ENCODE data around the gene ETFA.
A peak's percentile ranks its signal among the peaks of the same experiment; 100 is the strongest.
"Not testable (repeated sequence)": the region's sequence is repeated elsewhere in the genome, so short reads cannot be mapped to it uniquely, and the experiment has no call there.

The ETFA gene

DNA sequence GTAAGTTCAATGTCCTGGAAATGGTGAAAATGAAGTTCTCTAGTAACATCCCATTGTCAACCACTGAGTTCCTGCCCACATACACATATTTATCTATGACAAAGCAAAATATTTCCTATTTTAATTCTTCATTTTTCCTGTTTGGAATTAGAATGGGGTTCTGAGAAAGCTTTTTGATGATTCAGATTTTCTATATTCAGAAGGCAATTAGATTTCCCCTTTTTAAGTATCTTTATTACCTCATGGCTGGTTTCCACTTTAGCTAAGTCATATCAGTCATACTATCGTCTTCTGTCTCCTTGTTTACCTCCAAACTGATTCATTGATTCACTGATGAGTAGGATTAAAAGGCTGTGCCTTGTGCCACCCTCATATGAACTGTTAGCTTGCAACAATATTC is 17.9 kb downstream of the ETFA start:
- no peak for DNase-seq (ENCODE audit: low spot score in 2 of 2)
- no peak for ATAC-seq (ENCODE audit: low read depth)
- peaks cover 13% of the 10 kb centered on the region for H3K4me1 Mint-ChIP-seq
- H3K36me3 Mint-ChIP-seq = peaks cover 19% of the 10 kb centered on the region
- no peaks in the 10 kb centered on the region for H3K9me3 Mint-ChIP-seq
- no peak overlapping the region for H3K4me3 Mint-ChIP-seq
- no peaks in the 10 kb centered on the region for H3K27me3 Mint-ChIP-seq
- H3K27ac Mint-ChIP-seq = peak overlapping the region; percentile 72

DNA sequence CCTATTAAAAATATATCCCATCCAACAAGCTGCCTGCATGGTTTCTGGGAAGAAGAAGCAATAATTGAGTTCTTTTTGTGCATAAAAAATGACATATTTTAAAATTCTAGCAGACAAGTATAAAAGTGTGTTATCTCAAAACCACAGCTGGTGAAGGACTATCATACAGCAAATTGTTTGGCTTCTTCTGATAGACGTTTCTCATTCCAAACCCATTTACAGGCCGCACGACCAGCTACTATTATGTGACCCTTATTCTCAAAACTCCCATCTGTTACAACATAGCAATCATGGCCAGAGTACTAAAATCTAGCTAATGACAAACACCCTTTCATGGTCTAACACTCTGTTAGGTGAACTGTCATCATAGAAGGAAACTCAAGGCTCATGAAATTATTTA is 21.7 kb downstream of the ETFA start:
- Mint-ChIP-seq H3K4me1 (peaks cover 16% of the 10 kb centered on the region), H3K27ac (no peak overlapping the region), H3K4me3 (no peak overlapping the region), H3K9me3 (no peaks in the 10 kb centered on the region), H3K27me3 (no peaks in the 10 kb centered on the region), H3K36me3 (peaks cover 20% of the 10 kb centered on the region)
- no peak for ATAC-seq (ENCODE audit: low read depth)
- no peak for DNase-seq (ENCODE audit: low spot score in 2 of 2)

DNA sequence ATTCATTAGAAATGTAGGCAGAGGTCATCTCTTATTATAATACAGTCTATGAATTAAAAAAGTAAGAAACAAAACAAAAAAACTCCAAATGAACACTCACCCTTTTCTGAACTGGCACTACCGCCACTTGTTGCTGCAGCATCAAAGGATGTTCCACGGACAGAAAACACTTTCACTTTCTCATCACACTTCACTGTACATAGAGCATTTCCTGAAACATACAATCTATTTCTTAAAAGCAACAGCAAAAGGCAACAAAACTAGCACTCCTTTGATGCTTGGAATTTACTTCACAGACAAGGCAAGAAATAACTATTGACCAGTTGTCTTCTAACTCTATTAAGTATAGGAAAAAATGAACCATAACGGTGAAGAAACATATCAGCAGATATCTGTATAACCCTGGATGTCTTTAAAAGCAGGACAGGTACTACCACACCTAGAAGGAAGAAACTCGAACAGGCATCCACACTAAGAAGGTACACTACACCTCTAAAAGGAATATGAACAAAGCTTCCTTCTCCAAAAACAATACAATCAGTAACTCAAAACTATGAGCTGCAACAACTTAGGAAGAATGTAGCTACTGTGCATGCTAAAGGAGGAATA is 24.9 kb downstream of the ETFA start:
- DNase-seq (ENCODE audit: low spot score in 2 of 2) (no peak), ATAC-seq (ENCODE audit: low read depth) (peak; percentile 78)
- Mint-ChIP-seq H3K36me3 (peaks cover 23% of the 10 kb centered on the region), H3K27me3 (no peaks in the 10 kb centered on the region), H3K4me1 (peaks cover 12% of the 10 kb centered on the region), H3K4me3 (peak overlapping the region; percentile 77), H3K9me3 (no peaks in the 10 kb centered on the region), H3K27ac (peak overlapping the region; percentile 88)

DNA sequence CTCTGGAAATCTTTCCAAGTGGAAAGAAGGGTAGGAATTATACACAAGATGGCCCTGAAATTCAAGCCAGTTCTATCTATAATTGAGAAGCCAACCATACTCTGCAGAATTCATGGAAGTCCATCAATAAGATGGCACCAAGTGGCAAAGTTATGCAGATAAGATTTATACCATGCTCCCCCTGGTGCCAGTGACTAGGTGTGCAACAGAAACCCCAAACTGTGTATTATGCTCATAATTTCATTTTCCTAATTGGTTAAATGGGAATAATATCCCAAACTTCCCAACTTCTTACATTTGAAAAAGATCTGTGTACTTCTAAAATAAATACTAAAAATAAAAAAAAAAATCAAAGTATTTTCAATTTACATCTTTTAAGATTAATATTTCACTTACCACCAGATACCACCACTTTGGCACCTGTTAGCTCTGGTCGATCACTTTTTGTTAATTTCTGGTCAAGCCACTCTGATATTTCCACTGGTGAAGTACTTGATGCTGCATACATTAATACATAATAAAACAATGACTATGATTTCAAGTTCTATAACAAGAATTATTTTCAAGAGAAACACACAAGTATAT is 25.9 kb downstream of the ETFA start:
- H3K9me3 Mint-ChIP-seq = no peaks in the 10 kb centered on the region
- peaks cover 22% of the 10 kb centered on the region for H3K36me3 Mint-ChIP-seq
- H3K4me3 Mint-ChIP-seq = no peak overlapping the region
- DNase-seq (ENCODE audit: low spot score in 2 of 2) (no peak), ATAC-seq (ENCODE audit: low read depth) (no peak)
- H3K27ac Mint-ChIP-seq = no peak overlapping the region
- peaks cover 12% of the 10 kb centered on the region for H3K4me1 Mint-ChIP-seq
- no peaks in the 10 kb centered on the region for H3K27me3 Mint-ChIP-seq

DNA sequence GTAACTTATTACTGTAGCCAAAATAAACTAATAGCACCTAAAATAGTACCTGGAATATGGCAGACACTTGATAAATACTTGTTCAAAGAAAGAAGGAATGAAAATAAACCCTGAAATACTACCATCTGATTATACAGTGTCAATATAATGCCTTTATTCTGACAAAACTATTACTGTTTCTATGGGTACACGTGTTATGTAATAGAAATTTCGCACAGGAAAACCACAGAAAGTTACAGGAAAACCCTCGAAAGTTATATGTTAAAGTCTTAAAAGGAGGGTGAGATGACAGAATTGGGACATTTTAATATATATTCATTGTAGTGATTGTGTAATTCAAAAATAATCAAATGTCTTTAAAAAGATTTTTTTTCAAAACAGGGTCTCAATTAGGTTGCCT is 28.8 kb downstream of the ETFA start:
- no peak for ATAC-seq (ENCODE audit: low read depth)
- H3K27ac Mint-ChIP-seq = no peak overlapping the region
- H3K4me1 Mint-ChIP-seq = peaks cover 10% of the 10 kb centered on the region
- peaks cover 43% of the 10 kb centered on the region for H3K36me3 Mint-ChIP-seq
- H3K9me3 Mint-ChIP-seq = no peaks in the 10 kb centered on the region
- DNase-seq (ENCODE audit: low spot score in 2 of 2) = no peak
- no peaks in the 10 kb centered on the region for H3K27me3 Mint-ChIP-seq
- H3K4me3 Mint-ChIP-seq = no peak overlapping the region

DNA sequence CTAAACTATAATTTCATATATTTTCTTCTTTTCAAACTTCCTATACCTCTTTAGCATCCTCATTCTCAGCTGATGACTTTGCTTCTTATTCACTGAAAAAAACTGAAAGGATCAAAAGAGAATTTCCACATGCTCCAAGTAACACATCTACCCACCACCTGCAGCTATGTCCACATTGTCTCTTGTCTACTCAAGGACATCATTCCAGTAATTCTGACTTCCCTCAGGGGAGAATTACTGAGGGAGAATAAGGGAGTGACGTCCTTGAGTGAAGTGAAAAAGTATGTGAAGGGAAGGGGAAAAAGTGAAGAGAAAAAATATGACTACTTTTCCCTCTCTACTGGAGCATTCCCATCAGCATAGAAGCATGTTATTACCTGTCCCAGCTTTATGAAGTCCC is 32.6 kb downstream of the ETFA start:
- Mint-ChIP-seq H3K27me3 (no peaks in the 10 kb centered on the region), H3K27ac (no peak overlapping the region), H3K36me3 (peaks cover 52% of the 10 kb centered on the region), H3K9me3 (no peaks in the 10 kb centered on the region), H3K4me1 (no peaks in the 10 kb centered on the region), H3K4me3 (no peak overlapping the region)
- no peak for DNase-seq (ENCODE audit: low spot score in 2 of 2)
- ATAC-seq (ENCODE audit: low read depth) = no peak

DNA sequence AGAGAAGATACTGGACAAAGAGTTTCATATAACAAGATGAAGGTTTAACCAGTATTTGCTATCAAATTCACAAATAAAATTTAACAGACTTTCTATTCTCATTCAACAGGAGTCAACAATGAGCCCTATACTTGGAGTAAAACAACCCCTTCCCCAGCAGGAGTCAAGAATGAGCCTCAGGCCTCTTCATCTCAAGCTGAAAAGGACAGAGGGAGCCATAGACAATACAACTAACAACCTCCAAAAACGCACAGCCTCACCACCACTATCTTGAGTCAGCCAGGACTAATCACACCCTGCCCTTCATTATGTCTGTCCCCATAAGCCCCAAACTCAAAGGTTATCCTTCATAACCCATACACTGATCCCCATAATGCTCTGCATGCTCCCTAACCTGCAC is 36.4 kb downstream of the ETFA start:
- peaks cover 49% of the 10 kb centered on the region for H3K36me3 Mint-ChIP-seq
- DNase-seq (ENCODE audit: low spot score in 2 of 2) = no peak
- H3K27ac Mint-ChIP-seq = no peak overlapping the region

DNA sequence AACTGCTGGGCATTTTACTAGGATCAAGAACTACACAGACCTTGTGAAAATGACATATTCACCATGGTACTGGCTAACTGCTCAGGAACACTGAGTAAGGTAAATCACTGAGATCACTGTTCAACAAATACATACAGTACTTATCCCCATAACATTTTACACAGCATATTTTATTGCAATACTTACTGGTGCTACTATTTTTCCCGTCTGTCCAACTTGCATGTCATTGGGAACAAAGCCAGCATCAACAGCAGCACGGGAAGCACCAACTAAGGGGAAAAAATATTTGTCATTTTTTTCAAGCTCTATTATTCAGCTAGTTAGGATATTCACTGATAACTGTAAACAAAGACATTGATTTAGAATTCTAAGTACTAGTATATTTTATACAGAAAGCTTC is 37.0 kb downstream of the ETFA start:
- Mint-ChIP-seq H3K27me3 (no peaks in the 10 kb centered on the region), H3K4me1 (no peaks in the 10 kb centered on the region), H3K36me3 (peaks cover 51% of the 10 kb centered on the region), H3K27ac (no peak overlapping the region), H3K4me3 (no peak overlapping the region), H3K9me3 (peaks cover 9% of the 10 kb centered on the region)
- ATAC-seq (ENCODE audit: low read depth) = no peak
- no peak for DNase-seq (ENCODE audit: low spot score in 2 of 2)

More for the DNA sequence above, 36.4 kb downstream of the ETFA start:
- Mint-ChIP-seq H3K4me1 (no peaks in the 10 kb centered on the region), H3K4me3 (no peak overlapping the region), H3K9me3 (peaks cover 3% of the 10 kb centered on the region), H3K27me3 (no peaks in the 10 kb centered on the region)
- no peak for ATAC-seq (ENCODE audit: low read depth)

DNA sequence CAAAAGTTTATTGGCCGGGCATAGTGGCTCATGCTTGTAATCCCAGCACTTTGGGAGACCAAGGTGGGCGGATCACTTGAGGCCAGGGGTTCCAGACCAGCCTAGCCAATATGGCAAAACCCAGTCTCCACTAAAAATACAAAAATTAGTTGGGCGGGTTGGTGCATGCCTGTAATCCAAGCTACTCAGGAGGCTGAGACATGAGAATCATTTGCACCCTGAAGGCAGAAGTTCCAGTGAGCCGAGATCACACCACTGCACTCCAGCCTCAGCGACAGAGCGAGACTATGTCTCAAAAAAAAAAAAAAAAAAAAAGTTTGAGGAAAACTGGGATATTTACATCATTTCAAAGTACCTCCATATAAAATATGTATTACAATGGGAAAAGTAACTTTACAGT is 40.4 kb downstream of the ETFA start:
- DNase-seq (ENCODE audit: low spot score in 2 of 2) = no peak
- no peaks in the 10 kb centered on the region for H3K4me1 Mint-ChIP-seq
- no peak overlapping the region for H3K4me3 Mint-ChIP-seq
- no peak overlapping the region for H3K27ac Mint-ChIP-seq
- H3K36me3 Mint-ChIP-seq = peaks cover 52% of the 10 kb centered on the region
- H3K9me3 Mint-ChIP-seq = peaks cover 17% of the 10 kb centered on the region
- H3K27me3 Mint-ChIP-seq = no peaks in the 10 kb centered on the region
- ATAC-seq (ENCODE audit: low read depth) = no peak

DNA sequence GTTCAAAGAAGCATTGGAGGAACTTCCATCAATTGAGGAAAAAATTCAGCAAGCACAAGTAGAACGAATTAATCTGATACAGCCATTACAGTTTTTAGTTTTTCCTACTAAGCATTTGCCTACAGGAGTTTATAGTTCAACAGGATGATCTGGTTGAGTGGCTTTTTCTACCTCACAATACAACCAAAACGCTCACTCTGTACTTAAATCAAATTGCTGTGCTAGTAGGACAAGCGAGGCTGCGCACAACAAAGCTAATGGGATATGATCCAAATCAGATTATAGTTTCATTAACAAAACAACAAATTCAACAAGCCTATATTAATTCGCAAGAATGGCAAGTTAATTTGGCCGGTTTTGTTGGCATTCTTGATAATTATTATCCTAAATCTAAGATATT is 44.2 kb downstream of the ETFA start:
- no peaks in the 10 kb centered on the region for H3K27me3 Mint-ChIP-seq
- H3K4me3 Mint-ChIP-seq = no peak overlapping the region
- H3K9me3 Mint-ChIP-seq = peaks cover 31% of the 10 kb centered on the region
- no peak overlapping the region for H3K27ac Mint-ChIP-seq
- DNase-seq (ENCODE audit: low spot score in 2 of 2) (no peak), ATAC-seq (ENCODE audit: low read depth) (no peak)
- peaks cover 75% of the 10 kb centered on the region for H3K36me3 Mint-ChIP-seq
- H3K4me1 Mint-ChIP-seq = no peaks in the 10 kb centered on the region

DNA sequence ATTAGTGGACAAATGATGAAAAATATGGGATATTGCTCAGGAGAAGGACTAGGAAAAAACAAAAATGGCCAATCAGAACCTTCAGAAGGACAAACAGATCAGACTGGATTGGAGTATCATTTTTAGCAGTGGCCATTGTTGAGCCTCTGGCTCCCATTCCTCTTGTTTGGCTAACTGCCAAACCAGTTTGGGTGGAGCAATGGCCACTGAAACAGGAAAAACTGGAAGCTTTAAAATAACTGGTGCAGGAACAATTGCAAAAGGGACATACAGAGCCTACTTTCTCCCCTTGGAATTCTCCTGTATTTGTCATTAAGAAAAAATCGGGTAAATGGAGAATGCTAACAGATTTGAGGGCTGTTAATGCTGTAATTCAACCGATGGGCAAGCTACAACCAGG is 45.5 kb downstream of the ETFA start:
- Mint-ChIP-seq H3K36me3 (peaks cover 77% of the 10 kb centered on the region), H3K9me3 (peaks cover 32% of the 10 kb centered on the region)
- not testable (repeated sequence) for DNase-seq (ENCODE audit: low spot score in 2 of 2); H3K4me3 Mint-ChIP-seq; H3K4me1 Mint-ChIP-seq; ATAC-seq (ENCODE audit: low read depth); H3K27me3 Mint-ChIP-seq; H3K27ac Mint-ChIP-seq

DNA sequence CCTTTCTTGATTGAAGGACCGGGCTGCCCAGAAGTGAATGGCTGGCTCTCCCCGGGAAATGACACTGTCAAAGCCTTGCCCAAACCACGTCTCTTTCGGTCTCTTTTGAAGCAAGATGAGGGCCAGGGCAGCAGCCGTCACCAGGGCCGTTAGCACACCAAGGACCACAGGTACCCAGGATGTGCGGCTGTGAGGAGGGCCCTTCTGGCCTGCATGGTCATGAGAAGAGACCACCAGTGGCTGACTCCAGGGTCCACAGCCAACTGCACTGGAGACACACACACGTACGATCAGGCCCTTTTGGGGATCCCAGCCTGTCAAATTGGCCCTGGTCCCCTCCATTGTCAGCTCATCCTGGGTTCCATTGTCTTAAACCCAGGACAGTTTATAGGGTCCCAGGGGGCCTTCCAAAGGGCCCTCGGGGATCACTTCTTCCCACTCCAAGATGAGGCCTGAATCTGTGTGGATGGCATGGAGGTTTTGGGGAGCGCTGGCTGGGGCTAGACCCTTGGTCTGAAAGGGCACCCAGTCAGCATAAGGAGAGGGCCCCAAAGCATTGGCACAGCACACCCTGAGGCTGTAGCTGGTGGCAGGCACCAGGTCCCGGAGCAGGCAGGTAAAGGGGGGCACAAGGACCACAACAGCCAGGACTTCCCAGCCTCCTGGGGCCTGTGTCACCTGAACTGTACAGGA is 50.9 kb downstream of the ETFA start:
- Mint-ChIP-seq H3K27ac (no peak overlapping the region), H3K9me3 (peaks cover 12% of the 10 kb centered on the region), H3K4me1 (no peaks in the 10 kb centered on the region), H3K4me3 (no peak overlapping the region), H3K27me3 (no peaks in the 10 kb centered on the region), H3K36me3 (peaks cover 54% of the 10 kb centered on the region)
- no peak for ATAC-seq (ENCODE audit: low read depth)
- DNase-seq (ENCODE audit: low spot score in 2 of 2) = no peak

DNA sequence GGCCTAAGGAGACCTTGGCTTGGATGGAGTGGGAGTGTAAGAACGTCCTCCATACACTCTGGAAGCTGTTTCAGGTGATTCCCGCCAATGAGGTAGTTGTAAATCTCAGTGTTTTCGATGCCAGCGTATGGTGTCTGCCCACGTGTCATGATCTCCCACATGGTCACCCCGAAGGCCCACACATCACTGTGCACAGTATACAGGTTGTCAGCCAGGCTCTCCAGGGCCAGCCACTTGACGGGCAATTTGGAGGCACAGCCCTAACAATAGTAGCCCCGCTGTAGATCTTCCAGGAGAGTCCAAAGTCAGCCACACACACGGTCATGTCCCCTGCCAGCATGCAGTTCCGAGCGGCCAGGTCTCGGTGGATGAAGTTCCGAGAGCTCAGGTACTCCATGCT is 51.9 kb downstream of the ETFA start:
- Mint-ChIP-seq H3K27ac (no peak overlapping the region), H3K36me3 (peaks cover 44% of the 10 kb centered on the region), H3K9me3 (peaks cover 12% of the 10 kb centered on the region)

DNA sequence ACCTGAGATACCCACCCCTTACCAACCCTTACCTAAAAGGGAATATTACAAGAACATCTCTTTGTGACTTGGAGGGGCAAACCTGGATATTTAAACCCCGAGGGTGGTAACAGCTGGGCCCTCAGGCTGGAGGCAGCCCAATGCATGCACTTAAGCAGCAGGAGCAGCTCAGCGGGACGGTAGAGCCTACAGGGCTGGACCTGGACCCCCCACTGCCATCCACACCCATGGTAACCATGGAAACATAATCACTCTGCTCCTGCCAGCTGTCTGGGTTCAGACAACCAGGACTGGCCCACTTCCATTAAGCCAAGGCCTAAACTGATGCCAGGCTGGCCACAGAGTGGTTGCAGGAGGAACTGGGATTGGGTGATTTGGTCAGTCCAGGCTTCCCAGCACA is 52.8 kb downstream of the ETFA start:
- no peaks in the 10 kb centered on the region for H3K4me1 Mint-ChIP-seq
- DNase-seq (ENCODE audit: low spot score in 2 of 2) (no peak), ATAC-seq (ENCODE audit: low read depth) (no peak)
- H3K4me3 Mint-ChIP-seq = no peak overlapping the region
- no peaks in the 10 kb centered on the region for H3K27me3 Mint-ChIP-seq
- no peak overlapping the region for H3K27ac Mint-ChIP-seq
- peaks cover 37% of the 10 kb centered on the region for H3K36me3 Mint-ChIP-seq
- peaks cover 11% of the 10 kb centered on the region for H3K9me3 Mint-ChIP-seq

More for the DNA sequence above, 51.9 kb downstream of the ETFA start:
- no peak overlapping the region for H3K4me3 Mint-ChIP-seq
- no peak for ATAC-seq (ENCODE audit: low read depth)
- H3K4me1 Mint-ChIP-seq = no peaks in the 10 kb centered on the region
- no peaks in the 10 kb centered on the region for H3K27me3 Mint-ChIP-seq
- DNase-seq (ENCODE audit: low spot score in 2 of 2) = no peak
